Colonic mucosa (tissue), 4 donors: ENCODE measurements around the gene MATR3. TPM values are rescaled to one million over a fixed set of nuclear protein-coding genes. Genes with fewer than 3 reads are reported as not detected.

ENCODE experiments used
- DNase-seq: peaks from one replicate; pipeline ENCODE4 v3.0.0-alpha.2; 2020
- H3K27ac ChIP-seq: fragments of 200-600 bp; one replicate; pipeline ENCODE4 v1.8.0; 2021
- H3K27me3 ChIP-seq: fragments of 200-600 bp; one replicate; pipeline ENCODE4 v1.8.0; 2021
- H3K36me3 ChIP-seq: fragments of 200-600 bp; one replicate; pipeline ENCODE4 v1.8.0; 2021
- H3K4me1 ChIP-seq: fragments of 200-600 bp; one replicate; pipeline ENCODE4 v1.8.0; 2021; ENCODE audit warnings: mild to moderate bottlenecking
- H3K4me3 ChIP-seq: fragments of 200-600 bp; one replicate; pipeline ENCODE4 v1.8.0; 2021
- H3K9ac ChIP-seq, 2 donors: one replicate each; pipeline ENCODE4 v1.7.0; 2013; ENCODE audit warnings: control low read depth in 2 of 2, low read depth in 2 of 2, low read length in 2 of 2
- H3K9me3 ChIP-seq: fragments of 200-600 bp; one replicate; pipeline ENCODE4 v1.8.0; 2021
- CTCF ChIP-seq: fragments of 200-600 bp; IDR thresholded peaks from one replicate; pipeline ENCODE4 v1.8.0; 2022; ENCODE audit warnings: antibody characterized with exemption, mild to moderate bottlenecking
- intact Hi-C: fragments of 100-400 bp; cut with DNase I; formaldehyde crosslinking; loops from one replicate; pipeline ENCODE4 v1.14.1; 2022
- total RNA-seq, 2 donors: library from RNA; stranded (reverse); fragmentation: NEBNext Ultra II Directional in 1 of 2; extraction: Animal tissue kit (Norgen Biotek cat#: 25700) in 1 of 2; gene quantifications; one replicate each; pipeline ENCODE4 v1.2.1, GENCODE V29; 2021
- donor health status: healthy.
- donor health status: DM: no; HTN: no; CAD: no.
- donor health status: DM: no; HTN: no; CAD: no.

Gene MATR3
- total RNA-seq, 2 donors from 2014 or later = 105 to 128 TPM

DNA sequence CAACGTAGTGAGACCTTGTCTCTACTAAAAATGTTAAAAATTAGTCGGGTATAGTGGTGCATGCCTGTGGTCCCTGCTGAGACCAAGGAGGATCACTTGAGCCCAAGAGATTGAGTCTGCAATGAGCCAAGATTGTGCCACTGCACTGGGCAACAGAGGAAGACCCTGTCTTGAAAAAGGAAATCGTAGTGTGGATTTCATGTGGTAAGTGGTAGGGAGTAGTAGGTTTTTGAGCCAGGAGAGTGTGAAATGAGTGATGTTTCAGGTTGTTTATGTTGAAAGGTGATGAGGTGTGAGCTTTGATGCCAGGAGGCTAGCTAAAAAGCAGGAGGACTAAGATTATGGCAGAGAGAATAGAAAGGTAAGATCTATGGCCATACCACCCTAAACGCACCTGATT is 5.9 kb downstream of the MATR3 start:
- intact Hi-C loops = loop anchor here (5.0 to 10.0 kb wide), 2 partner anchors 43 to 95 kb away; partner anchors contain the start of genes PAIP2 and PROB1

DNA sequence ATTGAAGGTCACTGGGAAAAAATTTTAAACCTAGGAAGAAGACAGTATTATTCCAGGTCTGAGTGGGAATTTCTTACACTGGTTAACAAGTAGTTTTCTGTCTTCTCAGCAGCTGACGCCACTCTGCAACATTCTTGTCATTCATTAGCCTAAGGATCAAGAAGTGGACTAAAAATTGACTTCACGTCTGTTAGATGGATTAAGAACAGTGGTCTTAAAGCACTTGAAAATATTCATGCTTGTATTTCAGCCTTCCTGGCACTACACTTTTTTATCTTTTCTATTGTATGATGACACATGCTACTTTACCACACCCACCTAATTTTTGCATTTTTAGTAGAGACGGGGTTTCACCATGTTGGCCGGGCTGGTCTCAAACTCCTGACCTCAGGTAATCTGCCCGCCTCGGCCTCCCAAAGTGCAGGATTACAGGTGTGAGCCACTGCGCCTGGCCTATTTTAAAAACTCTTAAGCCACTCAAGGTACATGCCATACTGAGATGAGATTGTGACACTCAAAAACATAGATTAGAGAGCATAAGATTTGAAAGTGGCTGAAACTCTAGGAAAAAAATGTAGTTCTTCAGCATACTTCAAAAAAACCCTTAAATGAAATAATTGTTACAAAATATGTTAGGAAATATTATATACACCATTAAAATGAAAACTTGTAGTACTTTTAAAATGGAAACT is 8.4 kb downstream of the MATR3 start:
- Histone ChIP-seq H3K4me1 (peaks cover 14% of the 10 kb centered on the region), H3K27me3 (no peaks in the 10 kb centered on the region), H3K9me3 (no peaks in the 10 kb centered on the region), H3K4me3 (no peak overlapping the region), H3K9ac (no peak overlapping the region), H3K27ac (no peak overlapping the region), H3K36me3 (no peaks in the 10 kb centered on the region)
- no peak for TF ChIP-seq CTCF
- intact Hi-C loops = no loop called here
- no peak for DNase-seq

More for the DNA sequence above, 5.9 kb downstream of the MATR3 start:
- DNase-seq = no peak
- Histone ChIP-seq H3K9me3 (no peaks in the 10 kb centered on the region), H3K4me3 (no peak overlapping the region), H3K36me3 (no peaks in the 10 kb centered on the region), H3K27ac (no peak overlapping the region), H3K4me1 (peaks cover 18% of the 10 kb centered on the region), H3K27me3 (no peaks in the 10 kb centered on the region), H3K9ac (no peak overlapping the region)
- no peak for TF ChIP-seq CTCF

DNA sequence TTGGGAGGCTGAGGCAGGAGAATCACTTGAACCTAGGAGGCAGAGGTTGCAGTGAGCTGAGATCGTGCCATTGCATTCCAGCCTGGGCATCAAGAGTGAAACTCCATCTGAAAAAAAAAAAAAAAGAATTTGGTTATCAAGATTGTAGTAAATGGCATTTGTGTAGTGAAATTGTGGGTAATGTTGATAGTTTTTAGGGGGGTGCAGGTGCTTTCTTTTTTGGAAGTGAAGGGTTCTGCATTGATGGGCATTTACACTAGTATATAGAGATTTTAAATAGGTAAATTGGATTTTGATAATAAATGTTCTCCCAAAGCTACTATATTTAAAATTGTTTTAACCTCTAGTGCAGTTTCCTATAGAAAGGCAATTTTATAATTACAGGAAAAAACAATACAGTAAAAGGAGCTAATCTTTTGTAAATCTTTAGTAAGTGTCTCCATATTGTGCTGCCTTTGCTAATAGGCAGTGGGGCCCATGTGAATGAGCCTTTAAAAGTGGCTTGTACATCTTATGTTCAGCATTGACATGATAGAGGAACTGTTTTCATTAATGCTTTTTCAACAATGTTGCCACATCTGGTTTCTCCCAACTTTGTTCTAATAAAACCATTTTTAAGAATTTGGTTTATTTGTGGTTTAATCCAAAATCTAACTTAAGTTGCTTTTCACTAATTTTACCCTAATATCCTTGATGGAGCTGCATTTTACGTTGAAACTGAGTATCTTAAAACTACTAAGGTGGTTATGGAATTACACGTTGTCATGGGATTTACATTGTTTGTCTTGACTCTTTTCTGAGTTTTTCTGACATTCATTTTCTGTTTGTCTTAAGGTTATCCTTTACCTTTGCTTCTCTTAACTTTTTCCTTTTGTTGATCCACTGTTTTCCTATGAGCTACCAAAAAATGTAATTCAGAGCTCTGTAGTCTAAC is 11.1 kb downstream of the MATR3 start:
- DNase-seq = no peak
- TF ChIP-seq CTCF = no peak
- Histone ChIP-seq H3K36me3 (no peaks in the 10 kb centered on the region), H3K27ac (no peak overlapping the region), H3K4me1 (peaks cover 13% of the 10 kb centered on the region), H3K9ac (no peak overlapping the region), H3K4me3 (no peak overlapping the region), H3K9me3 (no peaks in the 10 kb centered on the region), H3K27me3 (no peaks in the 10 kb centered on the region)
- intact Hi-C loops = no loop called here

- Histone ChIP-seq H3K9ac (no peak overlapping the region), H3K4me1 (peaks cover 16% of the 10 kb centered on the region), H3K27ac (no peak overlapping the region), H3K9me3 (no peaks in the 10 kb centered on the region), H3K36me3 (no peaks in the 10 kb centered on the region), H3K27me3 (no peaks in the 10 kb centered on the region), H3K4me3 (no peak overlapping the region)
- intact Hi-C loops = no loop called here
- DNase-seq = no peak
- TF ChIP-seq CTCF = no peak
Observed at GRCh38 chr5:139306197-139306596, 12.7 kb downstream of the MATR3 start.

GRCh38 chr5:139306628-139307379 is 13.3 kb downstream of the MATR3 start:
- no peak for DNase-seq
- H3K27ac ChIP-seq = no peak overlapping the region
- H3K4me1 ChIP-seq = peaks cover 16% of the 10 kb centered on the region
- intact Hi-C loops = no loop called here
- no peak for TF ChIP-seq CTCF
- H3K4me3 ChIP-seq = no peak overlapping the region
- H3K9me3 ChIP-seq = no peaks in the 10 kb centered on the region
- H3K36me3 ChIP-seq = no peaks in the 10 kb centered on the region
- no peaks in the 10 kb centered on the region for H3K27me3 ChIP-seq
- no peak overlapping the region for H3K9ac ChIP-seq
